ENCODE results near the gene WASF1.

GRCh38 chr6:110190726-110191125 is 11.3 kb upstream of the WASF1 start:
- TF ChIP-seq CTCF (IDR thresholded peaks at IDR 0.05), result no peak
- TF ChIP-seq POLR2A (IDR thresholded peaks at IDR 0.05), result no peak

Data from testis (tissue), 2 donors.